GM19397 (cell line): ENCODE results near the gene WAS.

Experiments used
- ATAC-seq: cut with Tn5 transposase; IDR thresholded peaks from one replicate; pipeline ENCODE4 v1.9.1; 2021; ENCODE audit warnings: mild to moderate bottlenecking, moderate library complexity; ENCODE audit not compliant: unreplicated experiment

Gene WAS

GRCh38 chrX:48711162-48711928 is 27.7 kb downstream of the WAS start:
- ATAC-seq = no peak

GRCh38 chrX:48711929-48712505 is 28.4 kb downstream of the WAS start:
- no peak for ATAC-seq

- ATAC-seq = no peak
Observed at GRCh38 chrX:48713847-48714246, 30.2 kb downstream of the WAS start.

GRCh38 chrX:48714573-48714972 is 31.0 kb downstream of the WAS start:
- no peak for ATAC-seq

- no peak for ATAC-seq
Observed at GRCh38 chrX:48715072-48715471, 31.5 kb downstream of the WAS start.

GRCh38 chrX:48715876-48716502 is 32.4 kb downstream of the WAS start:
- no peak for ATAC-seq

GRCh38 chrX:48719958-48720357 is 36.4 kb downstream of the WAS start:
- no peak for ATAC-seq

GRCh38 chrX:48720577-48721250 is 37.1 kb downstream of the WAS start:
- ATAC-seq = no peak

- no peak for ATAC-seq
Observed at GRCh38 chrX:48721916-48722315, 38.3 kb downstream of the WAS start.

GRCh38 chrX:48726596-48726995 is 43.0 kb downstream of the WAS start:
- no peak for ATAC-seq

- ATAC-seq = no peak
Observed at GRCh38 chrX:48728653-48729052, 45.1 kb downstream of the WAS start.

- ATAC-seq = no peak
Observed at GRCh38 chrX:48736303-48736702, 52.7 kb downstream of the WAS start.

GRCh38 chrX:48736878-48737212 is 53.2 kb downstream of the WAS start:
- ATAC-seq = no peak

GRCh38 chrX:48737213-48737938 is 53.8 kb downstream of the WAS start:
- peak; percentile 99 for ATAC-seq

GRCh38 chrX:48737940-48738339 is 54.3 kb downstream of the WAS start:
- no peak for ATAC-seq
